AML-193 (cell line): ENCODE results near the gene ADGRG1.

Experiments used
- DNase-seq, 2 experiments: peaks; one replicate each; lab custom pipeline; 2025; lab: John Stamatoyannopoulos, UW

ADGRG1 gene

DNA sequence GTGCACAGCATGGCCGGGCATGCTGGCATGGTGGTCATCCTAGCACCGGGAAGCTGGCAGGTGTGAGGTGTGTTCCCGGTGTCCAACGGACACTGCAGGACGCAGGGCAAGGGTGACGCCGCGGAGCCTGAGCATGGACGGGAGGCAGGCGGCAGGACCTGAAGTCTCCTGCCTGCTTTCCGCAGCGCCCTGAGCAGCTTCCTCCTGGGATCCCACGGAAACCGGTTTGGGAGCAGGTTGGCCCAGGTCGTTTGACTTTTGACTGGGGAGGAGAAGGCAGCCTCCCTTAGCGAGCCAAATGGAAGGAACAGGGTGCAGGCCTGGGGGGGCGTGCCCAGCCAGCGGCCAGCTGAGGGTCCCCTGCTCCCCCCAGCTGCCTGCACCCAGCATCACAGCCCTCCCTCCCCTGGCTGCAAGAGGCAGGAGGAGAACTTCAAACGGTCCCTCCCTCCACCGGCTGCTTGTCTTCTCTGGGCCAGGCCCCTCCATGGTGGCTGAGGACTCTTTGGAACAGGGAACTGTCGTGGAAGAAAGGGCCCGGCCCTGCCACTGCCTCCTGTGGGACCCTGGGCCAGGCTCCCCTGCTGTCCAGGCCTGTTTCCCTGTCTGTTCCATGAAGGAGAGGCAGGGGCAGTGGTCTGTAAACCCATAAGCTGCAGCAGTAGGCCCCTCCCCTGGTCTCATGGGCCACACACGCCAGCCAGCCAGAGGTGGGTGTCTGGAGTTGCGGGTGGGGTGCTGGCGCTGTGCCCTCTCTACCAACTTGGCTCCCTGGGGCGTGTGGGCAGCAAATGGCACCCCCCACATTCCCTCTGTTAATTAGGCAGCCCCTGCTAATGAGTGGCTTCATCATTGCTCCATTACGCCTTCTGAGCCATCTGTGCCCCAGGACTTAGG is 7.8 kb upstream of the ADGRG1 start:
- DNase-seq: no peak

DNA sequence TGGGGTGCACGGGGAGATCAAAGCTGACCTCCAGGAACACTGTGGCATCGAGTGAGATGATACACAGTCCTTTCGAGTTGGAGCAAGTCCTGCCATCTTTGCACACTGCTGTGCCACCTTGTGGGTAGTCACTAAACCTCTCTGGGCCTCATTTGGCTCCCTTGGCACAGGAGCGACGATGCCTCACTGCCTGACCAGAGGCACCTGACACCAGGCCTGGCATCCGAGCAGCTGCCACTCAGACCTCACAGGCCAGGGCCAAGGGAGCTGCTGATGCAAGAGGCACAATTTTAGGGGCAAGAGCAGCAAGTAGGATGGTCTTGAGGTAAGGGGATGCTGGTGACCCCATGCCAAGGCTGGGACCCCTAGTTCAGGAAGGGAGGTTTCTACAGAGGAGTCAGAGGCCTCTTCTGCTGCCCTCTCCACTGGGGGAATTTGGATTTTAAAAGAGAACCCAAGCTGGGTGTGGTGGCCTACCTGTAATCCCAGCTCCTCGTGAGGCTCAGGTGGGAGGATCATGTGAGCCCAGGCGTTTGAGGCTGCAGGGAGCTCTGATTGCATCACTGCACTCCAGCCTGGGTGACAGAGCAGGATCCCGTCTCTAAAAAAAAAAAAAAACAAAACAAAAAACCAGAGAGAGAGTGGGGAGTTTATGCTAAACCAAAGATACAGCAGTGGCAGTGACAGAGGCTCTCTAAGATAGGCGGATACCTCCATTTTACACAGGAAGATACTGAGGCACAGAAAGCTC is 6.7 kb upstream of the ADGRG1 start:
- no peak for DNase-seq

DNA sequence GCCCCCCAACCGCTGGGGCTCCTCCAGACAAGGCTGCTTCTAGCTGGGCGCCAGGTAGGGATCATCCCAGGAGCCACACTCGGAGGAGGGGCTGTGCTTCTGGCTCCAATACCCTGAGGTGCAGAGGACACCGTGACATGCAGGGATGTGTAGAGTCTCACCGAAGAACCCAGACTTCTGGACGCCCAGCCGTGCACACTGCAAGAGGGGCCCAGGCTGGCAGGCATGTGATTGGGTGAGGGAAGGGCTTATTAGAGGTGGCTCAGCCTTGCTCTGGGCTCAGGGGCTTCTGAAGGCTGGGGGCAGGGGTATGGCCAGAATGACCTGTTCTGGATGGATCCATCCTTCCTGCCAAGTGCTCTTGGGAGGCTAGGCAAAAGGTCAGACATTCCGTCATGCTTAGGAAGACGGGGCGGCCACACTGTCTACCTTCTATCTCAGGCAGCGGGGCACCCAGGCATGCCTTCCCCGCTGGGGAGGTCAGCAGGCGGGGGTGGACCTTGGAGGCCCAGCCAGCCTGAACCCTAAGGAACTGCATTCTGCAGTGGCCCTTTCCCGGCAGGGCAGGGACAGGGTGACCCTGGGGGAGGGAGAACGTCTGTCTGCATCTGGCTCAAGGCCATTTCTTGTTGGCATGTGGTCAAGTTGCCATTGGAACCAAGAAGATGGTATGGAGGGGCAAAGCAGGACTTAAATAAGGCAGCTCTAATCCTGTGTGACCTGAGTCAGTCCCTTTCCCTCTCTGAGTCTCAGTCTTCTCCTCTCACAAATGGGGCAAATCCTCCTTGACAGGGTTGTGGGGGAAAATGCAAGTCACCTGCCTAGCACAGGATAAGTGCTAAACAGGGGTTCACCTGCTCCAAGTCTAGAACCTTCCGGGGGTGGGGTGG is 5.8 kb upstream of the ADGRG1 start:
- DNase-seq: no peak

GRCh38 chr16:57623251-57624043 is 5.0 kb upstream of the ADGRG1 start:
- no peak for DNase-seq

GRCh38 chr16:57624044-57624688 is 4.3 kb upstream of the ADGRG1 start:
- no peak for DNase-seq

- DNase-seq: no peak
Measured at GRCh38 chr16:57624806-57625500, 3.5 kb upstream of the ADGRG1 start.

DNA sequence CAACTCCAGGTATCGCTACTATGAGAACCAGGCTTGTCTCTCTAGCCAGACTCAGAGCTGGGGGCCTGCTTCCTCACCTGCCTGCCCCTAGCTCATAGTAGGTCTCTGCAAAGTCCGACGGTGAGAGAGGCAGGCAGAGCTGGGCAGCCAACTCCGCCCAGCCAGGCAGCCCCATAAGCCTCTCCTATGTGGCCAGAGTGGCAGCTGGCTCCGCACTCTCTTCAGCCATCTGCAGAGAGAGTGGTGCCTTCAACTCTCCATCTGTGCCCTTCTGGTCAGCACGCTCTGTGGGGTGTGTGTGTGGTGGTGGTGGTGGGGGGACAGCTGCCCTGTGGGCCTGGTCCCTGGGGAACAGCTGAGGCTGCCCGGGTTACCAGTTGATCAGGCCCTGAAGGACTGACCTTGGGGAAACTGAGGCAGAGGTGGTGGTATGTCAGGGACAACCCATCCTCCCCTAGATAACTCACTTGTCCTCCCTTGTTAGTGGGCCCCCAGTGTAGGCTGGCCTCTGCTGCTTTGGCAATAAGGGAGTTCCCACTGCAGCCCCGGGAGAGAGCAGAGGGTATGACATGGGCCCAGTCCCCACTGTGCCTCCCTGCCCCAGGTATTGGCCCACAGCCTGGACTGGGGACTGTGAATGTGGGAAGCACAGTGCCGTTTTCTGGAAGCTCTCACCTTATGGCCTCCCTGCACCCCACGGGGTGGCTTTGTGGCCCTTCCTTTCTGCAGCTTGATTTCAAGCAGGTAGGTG is 1.8 kb upstream of the ADGRG1 start:
- DNase-seq: no peak

- no peak for DNase-seq
Measured at GRCh38 chr16:57627184-57627871, 1.1 kb upstream of the ADGRG1 start.

GRCh38 chr16:57628783-57629293 is 408 bp downstream of the ADGRG1 start:
- no peak for DNase-seq

GRCh38 chr16:57629516-57630406 is 1.3 kb downstream of the ADGRG1 start:
- DNase-seq: no peak

GRCh38 chr16:57630407-57630797 is 2.0 kb downstream of the ADGRG1 start:
- no peak for DNase-seq

- DNase-seq: no peak
Measured at GRCh38 chr16:57630931-57631845, 2.8 kb downstream of the ADGRG1 start.

DNA sequence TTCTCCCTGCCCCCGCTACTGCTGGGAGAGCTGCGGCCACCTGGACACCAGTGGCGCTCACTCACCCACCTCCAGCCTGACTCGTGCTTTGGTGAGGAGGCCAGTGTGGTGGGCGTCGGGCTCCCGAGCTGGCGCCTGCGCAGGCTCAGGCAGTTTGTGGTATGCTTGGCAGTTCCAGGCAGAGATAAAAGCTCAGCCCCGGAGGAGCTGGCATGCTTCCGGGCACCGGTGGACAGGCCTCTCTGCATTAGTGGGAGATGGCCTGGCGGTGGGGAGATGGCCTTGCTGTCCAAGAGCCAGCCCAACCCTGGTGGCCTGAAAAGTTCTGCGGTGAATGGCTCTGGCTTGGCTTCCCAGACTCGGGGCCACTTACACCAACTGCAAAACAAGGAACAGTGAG is 4.1 kb downstream of the ADGRG1 start:
- DNase-seq: no peak

- no peak for DNase-seq
Measured at GRCh38 chr16:57633383-57634064, 5.1 kb downstream of the ADGRG1 start.

- no peak for DNase-seq
Measured at GRCh38 chr16:57634171-57634570, 5.7 kb downstream of the ADGRG1 start.
